GM21619 (cell line): ENCODE measurements around the gene EMC8.

Source experiments
- ATAC-seq: cut with Tn5 transposase; IDR thresholded peaks from one replicate; pipeline ENCODE4 v1.9.1; 2021; ENCODE audit not compliant: unreplicated experiment

Gene EMC8

GRCh38 chr16:85731179-85731578 lies 68.2 kb downstream of the EMC8 start:
- no peak for ATAC-seq

- no peak for ATAC-seq
These were observed 69.2 kb downstream of the EMC8 start for GRCh38 chr16:85730186-85730465.

GRCh38 chr16:85729452-85730185 lies 69.7 kb downstream of the EMC8 start:
- ATAC-seq: no peak

DNA sequence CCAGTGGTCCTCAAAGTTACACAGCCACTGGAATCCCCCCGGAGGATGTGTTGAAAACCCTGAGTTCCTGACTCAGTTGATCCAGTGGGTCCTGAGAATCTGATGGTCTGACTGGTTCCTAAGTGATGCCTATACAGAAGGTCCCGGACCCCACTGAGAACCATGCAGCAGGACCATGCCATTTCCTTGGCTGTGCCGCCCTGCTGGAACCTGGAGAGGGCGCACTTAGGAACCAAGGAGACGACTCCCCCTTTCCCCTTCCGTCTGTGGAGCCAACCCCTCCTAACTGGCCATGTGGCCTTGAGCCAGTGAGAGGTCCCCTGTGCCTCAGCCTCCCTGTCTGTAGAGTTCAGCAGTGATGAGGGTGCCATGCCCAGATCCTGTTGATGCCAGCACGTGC lies 70.5 kb downstream of the EMC8 start:
- no peak for ATAC-seq
